ENCODE results near the gene MDFIC. TPM values are rescaled to one million over a fixed set of nuclear protein-coding genes. Genes with fewer than 3 reads are reported as not detected.

Gene MDFIC
- total and polyA plus RNA-seq, 4 donors: 3.2 to 6.6 (median 5.3) TPM

DNA sequence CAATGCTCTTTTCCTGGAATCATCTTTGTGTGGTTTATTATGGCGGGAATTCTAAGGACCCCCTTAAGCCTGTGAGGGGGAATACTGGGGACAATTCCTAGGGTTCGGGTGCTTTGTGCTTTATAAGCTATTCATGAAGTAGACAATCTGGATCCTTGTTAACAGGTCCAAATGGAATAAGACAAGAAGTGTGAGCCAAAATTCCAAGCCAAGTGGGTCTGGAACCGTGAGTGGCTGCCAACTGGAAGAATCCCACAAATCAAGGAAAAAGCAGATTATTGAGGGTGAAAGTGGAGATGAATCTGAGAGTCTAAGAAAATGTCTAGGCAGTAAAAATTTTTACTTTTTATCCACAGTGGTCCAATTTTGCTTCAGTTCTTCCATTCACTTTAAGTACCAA, 136.8 kb downstream of the MDFIC start:
- H3K36me3 ChIP-seq (ENCODE audit: control insufficient read depth in 4 of 4, insufficient read depth in 3 of 4, low read depth in 1 of 4, low read length in 3 of 4): no peaks in the 10 kb centered on the region
- DNase-seq (ENCODE audit: low spot score): no peak
- no peaks in the 10 kb centered on the region for H3K9me3 ChIP-seq (ENCODE audit: control insufficient read depth in 4 of 4, low read length in 3 of 4)
- H3K27me3 ChIP-seq (ENCODE audit: control insufficient read depth in 4 of 4, insufficient read depth in 4 of 4, low read length in 3 of 4): no peaks in the 10 kb centered on the region
- TF ChIP-seq ZBTB33 (IDR thresholded peaks at IDR 0.05) (no peak), GABPA (IDR thresholded peaks at IDR 0.05 in 1 of 2, conservative IDR thresholded peaks at IDR 0.05 in 1 of 2) (no peak), CTCF (IDR thresholded peaks at IDR 0.05; ENCODE audit: low read depth, low read length, missing input control) (no peak), ATF3 (IDR thresholded peaks at IDR 0.05) (no peak), SP1 (IDR thresholded peaks at IDR 0.05) (no peak), FOXA1 (IDR thresholded peaks at IDR 0.05) (no peak), TAF1 (conservative IDR thresholded peaks at IDR 0.05) (no peak)
- TF ChIP-seq, protein P1, sequence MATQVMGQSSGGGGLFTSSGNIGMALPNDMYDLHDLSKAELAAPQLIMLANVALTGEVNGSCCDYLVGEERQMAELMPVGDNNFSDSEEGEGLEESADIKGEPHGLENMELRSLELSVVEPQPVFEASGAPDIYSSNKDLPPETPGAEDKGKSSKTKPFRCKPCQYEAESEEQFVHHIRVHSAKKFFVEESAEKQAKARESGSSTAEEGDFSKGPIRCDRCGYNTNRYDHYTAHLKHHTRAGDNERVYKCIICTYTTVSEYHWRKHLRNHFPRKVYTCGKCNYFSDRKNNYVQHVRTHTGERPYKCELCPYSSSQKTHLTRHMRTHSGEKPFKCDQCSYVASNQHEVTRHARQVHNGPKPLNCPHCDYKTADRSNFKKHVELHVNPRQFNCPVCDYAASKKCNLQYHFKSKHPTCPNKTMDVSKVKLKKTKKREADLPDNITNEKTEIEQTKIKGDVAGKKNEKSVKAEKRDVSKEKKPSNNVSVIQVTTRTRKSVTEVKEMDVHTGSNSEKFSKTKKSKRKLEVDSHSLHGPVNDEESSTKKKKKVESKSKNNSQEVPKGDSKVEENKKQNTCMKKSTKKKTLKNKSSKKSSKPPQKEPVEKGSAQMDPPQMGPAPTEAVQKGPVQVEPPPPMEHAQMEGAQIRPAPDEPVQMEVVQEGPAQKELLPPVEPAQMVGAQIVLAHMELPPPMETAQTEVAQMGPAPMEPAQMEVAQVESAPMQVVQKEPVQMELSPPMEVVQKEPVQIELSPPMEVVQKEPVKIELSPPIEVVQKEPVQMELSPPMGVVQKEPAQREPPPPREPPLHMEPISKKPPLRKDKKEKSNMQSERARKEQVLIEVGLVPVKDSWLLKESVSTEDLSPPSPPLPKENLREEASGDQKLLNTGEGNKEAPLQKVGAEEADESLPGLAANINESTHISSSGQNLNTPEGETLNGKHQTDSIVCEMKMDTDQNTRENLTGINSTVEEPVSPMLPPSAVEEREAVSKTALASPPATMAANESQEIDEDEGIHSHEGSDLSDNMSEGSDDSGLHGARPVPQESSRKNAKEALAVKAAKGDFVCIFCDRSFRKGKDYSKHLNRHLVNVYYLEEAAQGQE (IDR thresholded peaks at IDR 0.05): no peak
- 83% methylated on average over 3 of the region's 3 CpGs for WGBS
- H3K4me3 ChIP-seq (ENCODE audit: low read depth in 1 of 3, low read length in 3 of 3): no peak overlapping the region
- no peaks in the 10 kb centered on the region for H3K4me1 ChIP-seq (ENCODE audit: control insufficient read depth in 4 of 4, insufficient read depth in 4 of 4, low read length in 3 of 4)
- no peak overlapping the region for H3K27ac ChIP-seq (ENCODE audit: low read depth in 1 of 2, low read length in 2 of 2)
- no peak overlapping the region for H3K9ac ChIP-seq (ENCODE audit: low read depth in 1 of 2, low read length in 2 of 2)

DNA sequence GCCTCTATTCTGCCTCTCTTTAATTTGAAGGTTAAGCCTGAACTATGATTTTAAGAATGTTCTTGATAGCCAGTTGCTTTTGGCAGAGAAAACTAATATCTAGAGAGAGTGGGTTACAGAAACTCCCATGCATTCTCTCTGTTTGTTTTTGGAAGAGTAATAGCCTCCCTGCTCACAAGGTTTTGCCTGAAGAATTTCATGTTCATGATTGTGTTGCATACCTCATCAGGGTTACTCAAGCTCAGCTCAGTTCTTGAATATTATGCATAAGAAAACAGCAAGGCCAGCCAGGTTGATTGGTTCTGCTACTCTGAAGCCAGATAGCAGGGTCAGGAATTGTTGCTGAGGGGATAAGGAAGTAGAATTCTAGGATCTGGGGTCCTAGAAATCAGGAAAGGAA, 137.4 kb downstream of the MDFIC start:
- TF ChIP-seq HNF4G (IDR thresholded peaks at IDR 0.05): no peak

More for the DNA sequence above, 137.4 kb downstream of the MDFIC start:
- Histone ChIP-seq H3K9ac (ENCODE audit: low read depth in 1 of 2, low read length in 2 of 2) (no peak overlapping the region), H3K4me3 (ENCODE audit: low read depth in 1 of 3, low read length in 3 of 3) (no peak overlapping the region), H3K4me1 (ENCODE audit: control insufficient read depth in 4 of 4, insufficient read depth in 4 of 4, low read length in 3 of 4) (no peaks in the 10 kb centered on the region), H3K27me3 (ENCODE audit: control insufficient read depth in 4 of 4, insufficient read depth in 4 of 4, low read length in 3 of 4) (no peaks in the 10 kb centered on the region), H3K27ac (ENCODE audit: low read depth in 1 of 2, low read length in 2 of 2) (no peak overlapping the region), H3K36me3 (ENCODE audit: control insufficient read depth in 4 of 4, insufficient read depth in 3 of 4, low read depth in 1 of 4, low read length in 3 of 4) (no peaks in the 10 kb centered on the region), H3K9me3 (ENCODE audit: control insufficient read depth in 4 of 4, low read length in 3 of 4) (no peaks in the 10 kb centered on the region)
- DNase-seq (ENCODE audit: low spot score): no peak

Data from liver (tissue), 9 donors.